Uterus (tissue), 2 donors: Measurements from ENCODE around the gene IFITM10.
"Not testable (repeated sequence)": the region's sequence is repeated elsewhere in the genome, so short reads cannot be mapped to it uniquely, and the experiment has no call there.

Source experiments
- CTCF ChIP-seq, 4 experiments: fragments of 200-600 bp in 2 of 4; fragments of 450-650 bp in 2 of 4; sonication (generic) in 2 of 4; IDR thresholded peaks; one replicate each; pipeline ENCODE4 v1.5.1; 2016 to 2019; ENCODE audit warnings: antibody characterized with exemption in 4 of 4, mild to moderate bottlenecking in 2 of 4, moderate library complexity in 1 of 4
- POLR2A ChIP-seq, 2 donors: fragments of 450-650 bp; IDR thresholded peaks; one replicate each; pipeline ENCODE4 v1.6.1; 2016; ENCODE audit warnings: antibody characterized with exemption in 2 of 2, mild to moderate bottlenecking in 1 of 2, moderate library complexity in 1 of 2

GRCh38 chr11:1769304-1769936 is 19.0 kb upstream of the IFITM10 start:
- TF ChIP-seq CTCF, POLR2A (IDR thresholded peaks at IDR 0.05): not testable (repeated sequence)
